MCF 10A (cell line): ENCODE data around the gene FZR1. TPM values are rescaled to one million over a fixed set of nuclear protein-coding genes. Genes with fewer than 3 reads are reported as not detected.
A peak's percentile ranks its signal among the peaks of the same experiment; 100 is the strongest.

Experiments used
- BruUV-seq: library from RNA; stranded (reverse); fragments of 400-500 nt; replicated peaks from 2 replicates; lab custom pipeline; 2021; lab: Mats Ljungman, UMichigan
- CTCF ChIA-PET: fragments of 300-600 bp; sonication (Branson Sonifier 250); formaldehyde crosslinking; extraction: SDS; loops from one replicate; lab custom pipeline; 2021; ENCODE audit warnings: antibody characterized with exemption, inconsistent platforms; lab: Yijun Ruan, JAX
- POLR2A ChIA-PET: fragments of 300-600, 350-650 bp; sonication (Branson Sonifier 250); formaldehyde crosslinking; extraction: SDS; loops from one replicate; lab custom pipeline; 2020; ENCODE audit warnings: antibody characterized with exemption, inconsistent platforms; lab: Yijun Ruan, JAX
- DNase-seq: peaks from one replicate; pipeline ENCODE4 v3.0.0-alpha.2; 2018; ENCODE audit not compliant: unreplicated experiment
- H3K27ac Mint-ChIP-seq: one replicate; pipeline ENCODE4 v1.8.0; 2022; ENCODE audit warnings: mild to moderate bottlenecking, low read depth, mixed read lengths; ENCODE audit not compliant: unreplicated experiment
- H3K27me3 Mint-ChIP-seq: one replicate; pipeline ENCODE4 v1.8.0; 2022; ENCODE audit warnings: mixed read lengths; ENCODE audit not compliant: insufficient read depth, unreplicated experiment
- H3K36me3 Mint-ChIP-seq: one replicate; pipeline ENCODE4 v1.8.0; 2022; ENCODE audit warnings: mild to moderate bottlenecking, moderate library complexity, mixed read lengths; ENCODE audit not compliant: insufficient read depth, unreplicated experiment
- H3K4me1 Mint-ChIP-seq: one replicate; pipeline ENCODE4 v1.8.0; 2022; ENCODE audit warnings: mixed read lengths; ENCODE audit not compliant: insufficient read depth, unreplicated experiment
- H3K4me3 Mint-ChIP-seq: one replicate; pipeline ENCODE4 v1.8.0; 2022; ENCODE audit warnings: mild to moderate bottlenecking, moderate library complexity, mixed read lengths; ENCODE audit not compliant: unreplicated experiment
- H3K9me3 Mint-ChIP-seq: one replicate; pipeline ENCODE4 v1.8.0; 2022; ENCODE audit warnings: mixed read lengths; ENCODE audit not compliant: unreplicated experiment
- CTCF ChIP-seq: fragments of 200-600 bp; IDR thresholded peaks from one replicate; pipeline ENCODE4 v1.8.0; 2022; ENCODE audit warnings: antibody characterized with exemption, mild to moderate bottlenecking; ENCODE audit not compliant: unreplicated experiment
- intact Hi-C: fragments of 100-400 bp; cut with micrococcal nuclease; formaldehyde crosslinking; loops from 2 replicates; pipeline ENCODE4 v1.14.1; 2022
- total RNA-seq: library from RNA; stranded (reverse); gene quantifications from 2 replicates; pipeline ENCODE4 v1.2.3, GENCODE V29; 2022

Gene FZR1
- total RNA-seq, 1 experiment from 2014 or later, result 48.9 TPM

GRCh38 chr19:3514930-3515329 is 8.8 kb downstream of the FZR1 start:
- H3K4me3 Mint-ChIP-seq, result no peak overlapping the region
- peaks cover 3% of the 10 kb centered on the region for H3K4me1 Mint-ChIP-seq
- CTCF ChIA-PET, result no interaction called here
- BruUV-seq, result no TSS peak
- H3K27me3 Mint-ChIP-seq, result no peaks in the 10 kb centered on the region
- DNase-seq, result no peak
- peaks cover 8% of the 10 kb centered on the region for H3K36me3 Mint-ChIP-seq
- POLR2A ChIA-PET, result interaction anchor here (0.8 to 1.0 kb wide), 2 partner anchors 27 to 441 kb away, joined by 3 read pairs; no protein-coding TSS in a partner anchor
- H3K9me3 Mint-ChIP-seq, result no peaks in the 10 kb centered on the region
- TF ChIP-seq CTCF, result no peak
- H3K27ac Mint-ChIP-seq, result no peak overlapping the region
- intact Hi-C loops, result no loop called here

DNA sequence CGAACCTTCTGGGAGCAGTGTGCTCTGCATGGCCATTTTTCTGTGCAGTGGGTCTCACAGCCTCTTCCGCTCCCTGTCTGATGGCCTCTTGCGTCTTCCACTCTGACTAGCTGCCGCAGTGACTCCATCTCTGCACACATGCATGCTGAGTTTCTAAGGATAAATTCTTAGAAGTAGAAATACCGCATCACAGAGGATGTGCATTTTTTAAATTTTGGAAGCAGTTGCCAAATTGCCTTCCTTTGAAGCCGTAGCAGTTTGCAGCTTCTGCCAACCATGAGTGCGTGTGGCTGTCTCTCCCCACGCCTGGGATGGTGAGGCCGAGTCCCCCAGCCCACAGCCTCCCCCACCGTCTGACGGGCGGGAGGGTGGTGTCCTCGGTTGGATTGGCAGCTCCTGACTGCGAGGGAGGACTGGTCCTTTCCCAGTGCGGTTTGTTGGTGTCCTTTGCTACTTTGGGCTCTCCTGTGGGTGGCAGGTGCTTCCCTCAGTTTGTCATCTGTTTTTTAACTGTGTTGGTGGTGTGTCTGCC is 9.8 kb downstream of the FZR1 start:
- TF ChIP-seq CTCF, result no peak
- no peaks in the 10 kb centered on the region for H3K9me3 Mint-ChIP-seq
- ChIA-PET POLR2A (interaction anchor here (0.6 to 1.3 kb wide), 2 partner anchors 15 to 442 kb away, joined by 3 read pairs; partner anchors contain the start of gene DOHH), CTCF (interaction anchor here (0.6 kb wide), 1 partner anchor 281 kb away, joined by 6 read pairs; no protein-coding TSS in a partner anchor)
- no peak overlapping the region for H3K4me3 Mint-ChIP-seq
- no TSS peak for BruUV-seq
- intact Hi-C loops, result no loop called here
- H3K27me3 Mint-ChIP-seq, result no peaks in the 10 kb centered on the region
- no peak overlapping the region for H3K27ac Mint-ChIP-seq
- peaks cover 11% of the 10 kb centered on the region for H3K36me3 Mint-ChIP-seq
- H3K4me1 Mint-ChIP-seq, result peaks cover 4% of the 10 kb centered on the region
- no peak for DNase-seq

DNA sequence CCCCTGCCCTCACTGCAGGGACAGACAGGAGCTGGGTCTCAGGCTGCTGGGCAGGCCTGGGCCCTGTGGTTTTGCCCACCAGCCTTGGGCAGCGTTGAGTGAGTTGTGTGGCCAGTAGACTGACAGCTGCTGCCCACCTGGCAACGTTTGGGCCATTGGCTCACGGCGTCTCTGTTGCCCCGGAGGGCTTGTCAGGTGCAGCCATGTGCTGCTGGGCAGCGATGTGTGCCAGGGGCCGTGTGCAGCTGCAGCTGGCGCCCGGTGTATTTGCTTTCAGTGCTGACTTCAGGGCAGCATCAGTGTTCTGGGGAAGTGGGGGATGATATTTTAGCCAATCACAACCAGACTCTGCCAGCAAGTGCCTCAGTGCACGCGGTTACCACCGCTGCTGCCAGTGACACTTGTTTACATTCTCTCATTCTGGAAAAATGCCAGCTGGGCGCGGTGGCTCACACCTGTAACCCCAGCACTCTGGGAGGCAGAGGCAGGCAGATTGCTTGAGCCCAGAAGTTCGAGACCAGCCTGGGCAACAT is 10.6 kb downstream of the FZR1 start:
- no peak overlapping the region for H3K4me3 Mint-ChIP-seq
- peaks cover 11% of the 10 kb centered on the region for H3K4me1 Mint-ChIP-seq
- ChIA-PET CTCF (no interaction called here), POLR2A (interaction anchor here (0.6 to 1.3 kb wide), 2 partner anchors 16 to 441 kb away, joined by 3 read pairs; partner anchors contain the start of gene DOHH)
- peaks cover 18% of the 10 kb centered on the region for H3K36me3 Mint-ChIP-seq
- BruUV-seq, result no TSS peak
- TF ChIP-seq CTCF, result no peak
- intact Hi-C loops, result no loop called here
- H3K9me3 Mint-ChIP-seq, result no peaks in the 10 kb centered on the region
- no peaks in the 10 kb centered on the region for H3K27me3 Mint-ChIP-seq
- peak; percentile 43 for DNase-seq
- H3K27ac Mint-ChIP-seq, result no peak overlapping the region

DNA sequence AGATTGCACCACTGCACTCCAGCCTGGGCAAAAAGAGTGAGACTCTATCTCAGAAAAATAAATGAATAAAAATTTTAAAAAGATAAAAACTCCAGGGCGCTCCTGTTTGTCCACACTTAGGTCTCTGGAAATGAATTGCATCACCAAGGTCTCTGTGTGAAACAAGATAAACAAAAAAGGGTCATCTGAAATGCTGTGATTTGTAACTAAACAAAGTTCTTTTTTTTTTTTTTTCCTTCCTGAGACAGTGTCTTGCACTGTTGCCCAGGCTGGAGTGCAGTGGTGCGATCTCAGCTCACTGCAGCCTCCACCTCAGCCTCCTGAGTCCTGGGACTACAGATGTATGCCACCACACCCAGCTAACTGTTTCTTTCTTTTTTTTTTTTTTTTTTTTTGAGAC is 11.5 kb downstream of the FZR1 start:
- ChIA-PET POLR2A (no interaction called here), CTCF (interaction anchor here (1.3 kb wide), 1 partner anchor 45 kb away, joined by 3 read pairs; no protein-coding TSS in a partner anchor)
- H3K27ac Mint-ChIP-seq, result no peak overlapping the region
- H3K9me3 Mint-ChIP-seq, result no peaks in the 10 kb centered on the region
- no peak for DNase-seq
- H3K4me1 Mint-ChIP-seq, result peaks cover 11% of the 10 kb centered on the region
- H3K4me3 Mint-ChIP-seq, result no peak overlapping the region
- intact Hi-C loops, result no loop called here
- peaks cover 23% of the 10 kb centered on the region for H3K36me3 Mint-ChIP-seq
- no peaks in the 10 kb centered on the region for H3K27me3 Mint-ChIP-seq
- no TSS peak for BruUV-seq
- TF ChIP-seq CTCF, result no peak
